ENCODE results near the gene IQSEC1. TPM values are rescaled to one million over a fixed set of nuclear protein-coding genes. Genes with fewer than 3 reads are reported as not detected.

IQSEC1 gene
- total and polyA plus RNA-seq, 4 experiments from 2014 or later = 11.9 to 82.0 (median 62.3) TPM

DNA sequence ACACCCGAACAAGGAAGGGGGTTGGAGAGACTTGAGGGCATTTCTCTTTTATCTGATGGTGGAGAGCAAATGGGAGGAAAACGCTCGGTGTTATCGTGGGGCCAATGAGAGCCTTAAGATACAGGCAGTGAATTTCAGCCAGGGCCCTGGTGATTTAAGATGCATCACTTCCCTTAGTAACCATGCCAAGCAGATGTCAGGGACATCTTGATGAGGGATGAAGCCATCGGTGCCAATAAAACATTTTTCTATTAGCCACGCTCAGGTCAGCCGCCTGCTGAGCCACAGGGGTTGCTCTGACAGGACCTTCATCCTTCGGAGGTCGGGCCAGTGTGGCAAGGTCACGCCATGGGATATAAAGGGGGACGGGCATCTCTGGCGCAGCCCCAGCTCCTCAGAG lies 10.6 kb downstream of the IQSEC1 start:
- intact Hi-C loops (cut with micrococcal nuclease) = no loop called here
- H3K36me3 ChIP-seq (ENCODE audit: insufficient read depth, low read length) = no peaks in the 10 kb centered on the region
- H3K27ac ChIP-seq (ENCODE audit: low read depth, low read length) = no peak overlapping the region
- no peak overlapping the region for H3K4me3 Mint-ChIP-seq
- POLR2A ChIA-PET (ENCODE audit: partially characterized antibody) = interaction anchor here (1.8 kb wide), 1 partner anchor 47 kb away, joined by 4 read pairs; no protein-coding TSS in a partner anchor
- peak overlapping the region in 1 of 7 donors; percentile 68 for H3K27ac Mint-ChIP-seq
- no peaks in the 10 kb centered on the region for H3K27me3 ChIP-seq (ENCODE audit: insufficient read depth, low read length)
- H3K4me1 Mint-ChIP-seq = peaks cover 0 to 5% (median 2%) of the 10 kb centered on the region in 4 donors
- no peaks in the 10 kb centered on the region for H3K27me3 Mint-ChIP-seq
- H3K9me3 ChIP-seq (ENCODE audit: control insufficient read depth in 1 of 2, low read length in 2 of 2) = no peaks in the 10 kb centered on the region
- CTCF ChIA-PET (ENCODE audit: partially characterized antibody) = interaction anchor here (1.7 kb wide), 1 partner anchor 29 kb away, joined by 5 read pairs; no protein-coding TSS in a partner anchor
- no peaks in the 10 kb centered on the region for H3K36me3 Mint-ChIP-seq
- H3K4me1 ChIP-seq (ENCODE audit: insufficient read depth, low read length) = no peaks in the 10 kb centered on the region
- no peak for DNase-seq
- H3K4me3 ChIP-seq (ENCODE audit: low read length in 2 of 2) = no peak overlapping the region
- H3K9me3 Mint-ChIP-seq = peaks cover 0 to 1% (median 0%) of the 10 kb centered on the region in 8 donors

GRCh38 chr3:13060341-13060910 lies 12.8 kb downstream of the IQSEC1 start:
- no peaks in the 10 kb centered on the region for H3K4me1 ChIP-seq (ENCODE audit: insufficient read depth, low read length)
- peaks cover 0 to 1% (median 0%) of the 10 kb centered on the region in 8 donors for H3K9me3 Mint-ChIP-seq
- H3K27me3 ChIP-seq (ENCODE audit: insufficient read depth, low read length) = no peaks in the 10 kb centered on the region
- H3K4me3 Mint-ChIP-seq = no peak overlapping the region
- no peaks in the 10 kb centered on the region for H3K36me3 Mint-ChIP-seq
- H3K27me3 Mint-ChIP-seq = no peaks in the 10 kb centered on the region
- intact Hi-C loops (cut with micrococcal nuclease) = no loop called here
- ChIA-PET CTCF (ENCODE audit: partially characterized antibody) (no interaction called here), POLR2A (ENCODE audit: partially characterized antibody) (interaction anchor here (1.8 kb wide), 1 partner anchor 45 kb away, joined by 4 read pairs; no protein-coding TSS in a partner anchor)
- H3K9me3 ChIP-seq (ENCODE audit: control insufficient read depth in 1 of 2, low read length in 2 of 2) = no peaks in the 10 kb centered on the region
- DNase-seq = no peak
- H3K36me3 ChIP-seq (ENCODE audit: insufficient read depth, low read length) = no peaks in the 10 kb centered on the region
- no peak overlapping the region for H3K4me3 ChIP-seq (ENCODE audit: low read length in 2 of 2)
- H3K4me1 Mint-ChIP-seq = peaks cover 0 to 1% (median 0%) of the 10 kb centered on the region in 4 donors
- H3K27ac Mint-ChIP-seq = peak overlapping the region in 1 of 7 donors; percentile 62
- H3K27ac ChIP-seq (ENCODE audit: low read depth, low read length) = no peak overlapping the region

GRCh38 chr3:13058346-13059120 lies 14.7 kb downstream of the IQSEC1 start:
- H3K36me3 Mint-ChIP-seq = no peaks in the 10 kb centered on the region
- H3K27ac Mint-ChIP-seq = no peak overlapping the region
- ChIA-PET CTCF (ENCODE audit: partially characterized antibody) (interaction anchor here (0.6 to 1.6 kb wide), 3 partner anchors 13 to 55 kb away, joined by 3 read pairs; no protein-coding TSS in a partner anchor), POLR2A (ENCODE audit: partially characterized antibody) (no interaction called here)
- Histone ChIP-seq H3K9me3 (ENCODE audit: control insufficient read depth in 1 of 2, low read length in 2 of 2) (no peaks in the 10 kb centered on the region), H3K36me3 (ENCODE audit: insufficient read depth, low read length) (no peaks in the 10 kb centered on the region), H3K27ac (ENCODE audit: low read depth, low read length) (no peak overlapping the region), H3K4me3 (ENCODE audit: low read length in 2 of 2) (no peak overlapping the region), H3K27me3 (ENCODE audit: insufficient read depth, low read length) (no peaks in the 10 kb centered on the region), H3K4me1 (ENCODE audit: insufficient read depth, low read length) (no peaks in the 10 kb centered on the region)
- H3K27me3 Mint-ChIP-seq = peaks cover 0 to 2% of the 10 kb centered on the region in 2 donors
- H3K9me3 Mint-ChIP-seq = peaks cover 0 to 1% (median 0%) of the 10 kb centered on the region in 8 donors
- H3K4me3 Mint-ChIP-seq = no peak overlapping the region
- H3K4me1 Mint-ChIP-seq = no peaks in the 10 kb centered on the region
- intact Hi-C loops (cut with micrococcal nuclease) = no loop called here
- DNase-seq = no peak

- peak overlapping the region in 1 of 8 donors; percentile 4 for H3K4me3 Mint-ChIP-seq
- H3K27ac ChIP-seq (ENCODE audit: low read depth, low read length) = no peak overlapping the region
- H3K27ac Mint-ChIP-seq = peak overlapping the region in 1 of 7 donors; percentile 69
- H3K36me3 Mint-ChIP-seq = no peaks in the 10 kb centered on the region
- H3K4me1 ChIP-seq (ENCODE audit: insufficient read depth, low read length) = no peaks in the 10 kb centered on the region
- no peaks in the 10 kb centered on the region for H3K27me3 ChIP-seq (ENCODE audit: insufficient read depth, low read length)
- no peak for DNase-seq
- no peaks in the 10 kb centered on the region for H3K9me3 ChIP-seq (ENCODE audit: control insufficient read depth in 1 of 2, low read length in 2 of 2)
- no peaks in the 10 kb centered on the region for H3K4me1 Mint-ChIP-seq
- ChIA-PET CTCF (ENCODE audit: partially characterized antibody) (interaction anchor here (0.6 kb wide), 1 partner anchor 395 kb away, joined by 5 read pairs; no protein-coding TSS in a partner anchor), POLR2A (ENCODE audit: partially characterized antibody) (no interaction called here)
- no peaks in the 10 kb centered on the region for H3K9me3 Mint-ChIP-seq
- H3K27me3 Mint-ChIP-seq = peaks cover 1 to 2% of the 10 kb centered on the region in 2 donors
- H3K36me3 ChIP-seq (ENCODE audit: insufficient read depth, low read length) = no peaks in the 10 kb centered on the region
- H3K4me3 ChIP-seq (ENCODE audit: low read length in 2 of 2) = no peak overlapping the region
- intact Hi-C loops (cut with micrococcal nuclease) = no loop called here
Observed at GRCh38 chr3:13057282-13058040, 15.8 kb downstream of the IQSEC1 start.

- Mint-ChIP-seq H3K27ac (no peak overlapping the region), H3K36me3 (no peaks in the 10 kb centered on the region), H3K4me1 (no peaks in the 10 kb centered on the region), H3K4me3 (no peak overlapping the region), H3K27me3 (peaks cover 1 to 2% of the 10 kb centered on the region in 2 donors), H3K9me3 (no peaks in the 10 kb centered on the region)
- H3K27ac ChIP-seq (ENCODE audit: low read depth, low read length) = no peak overlapping the region
- no peak overlapping the region for H3K4me3 ChIP-seq (ENCODE audit: low read length in 2 of 2)
- H3K27me3 ChIP-seq (ENCODE audit: insufficient read depth, low read length) = no peaks in the 10 kb centered on the region
- no peak for DNase-seq
- CTCF ChIA-PET (ENCODE audit: partially characterized antibody) = no interaction called here
- no peaks in the 10 kb centered on the region for H3K36me3 ChIP-seq (ENCODE audit: insufficient read depth, low read length)
- no peaks in the 10 kb centered on the region for H3K4me1 ChIP-seq (ENCODE audit: insufficient read depth, low read length)
- intact Hi-C loops (cut with micrococcal nuclease) = no loop called here
- H3K9me3 ChIP-seq (ENCODE audit: control insufficient read depth in 1 of 2, low read length in 2 of 2) = no peaks in the 10 kb centered on the region
- POLR2A ChIA-PET (ENCODE audit: partially characterized antibody) = interaction anchor here (0.7 kb wide), 1 partner anchor 45 kb away, joined by 4 read pairs; no protein-coding TSS in a partner anchor
Observed at GRCh38 chr3:13055634-13056033, 17.6 kb downstream of the IQSEC1 start.

DNA sequence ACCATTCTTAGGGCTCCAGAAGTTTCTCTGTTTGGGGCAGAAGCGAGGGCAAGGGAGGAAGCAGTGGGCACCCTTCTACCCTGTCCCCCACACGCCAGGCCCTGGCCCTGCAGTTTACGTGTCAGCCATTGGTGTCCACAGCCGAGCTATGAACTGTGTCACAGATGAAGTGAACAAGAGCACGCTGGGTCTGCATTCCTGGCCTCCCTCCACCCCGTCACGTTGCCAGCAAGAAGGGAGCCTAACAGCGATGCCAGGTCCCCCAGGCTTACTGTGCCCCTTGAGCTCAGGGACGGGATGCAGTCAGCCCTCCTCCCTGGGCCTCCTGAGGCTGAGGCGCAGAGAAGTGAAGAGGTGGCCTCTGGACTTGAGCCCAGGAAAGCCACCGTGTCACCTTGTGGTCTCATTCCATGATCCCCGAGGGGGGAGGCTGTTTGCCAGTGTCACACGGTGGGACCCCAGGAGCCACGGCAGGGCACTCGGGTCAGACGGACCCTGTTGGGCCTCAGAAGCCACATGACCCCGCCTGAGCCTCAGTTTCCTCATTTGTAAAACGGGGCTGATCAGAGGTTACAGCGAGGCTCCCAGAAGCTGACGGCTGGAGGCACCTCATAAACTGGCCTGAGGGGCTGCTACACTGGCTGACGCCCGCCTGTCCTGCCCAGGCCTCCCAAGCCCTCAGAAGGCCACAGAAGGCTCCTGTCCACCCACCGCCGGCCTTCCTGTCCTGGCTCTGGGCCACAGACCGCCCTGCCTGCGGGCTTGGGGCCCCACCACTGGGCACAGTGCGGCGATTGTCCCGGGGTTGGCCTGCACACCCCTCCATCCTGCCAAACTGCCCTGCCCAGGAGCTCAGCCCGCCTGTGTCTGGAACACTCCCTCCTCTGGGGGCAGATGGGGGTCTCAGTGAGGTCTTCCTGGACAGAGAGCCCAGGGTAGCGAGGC lies 18.6 kb downstream of the IQSEC1 start:
- Histone ChIP-seq H3K36me3 (ENCODE audit: insufficient read depth, low read length) (no peaks in the 10 kb centered on the region), H3K27me3 (ENCODE audit: insufficient read depth, low read length) (no peaks in the 10 kb centered on the region), H3K4me3 (ENCODE audit: low read length in 2 of 2) (no peak overlapping the region), H3K4me1 (ENCODE audit: insufficient read depth, low read length) (no peaks in the 10 kb centered on the region), H3K27ac (ENCODE audit: low read depth, low read length) (no peak overlapping the region), H3K9me3 (ENCODE audit: control insufficient read depth in 1 of 2, low read length in 2 of 2) (no peaks in the 10 kb centered on the region)
- Mint-ChIP-seq H3K36me3 (no peaks in the 10 kb centered on the region), H3K9me3 (no peaks in the 10 kb centered on the region), H3K4me3 (no peak overlapping the region), H3K27me3 (peaks cover 1 to 2% of the 10 kb centered on the region in 2 donors), H3K27ac (peak overlapping the region in 1 of 7 donors; percentile 65), H3K4me1 (no peaks in the 10 kb centered on the region)
- ChIA-PET CTCF (ENCODE audit: partially characterized antibody) (no interaction called here), POLR2A (ENCODE audit: partially characterized antibody) (no interaction called here)
- intact Hi-C loops (cut with micrococcal nuclease) = no loop called here
- DNase-seq = no peak

All from CD4-positive, alpha-beta memory T cell (primary cell).